MCF 10A (cell line): Measurements from ENCODE around the gene MPC1. TPM values are rescaled to one million over a fixed set of nuclear protein-coding genes. Genes with fewer than 3 reads are reported as not detected.
"Not testable (repeated sequence)": the region's sequence is repeated elsewhere in the genome, so short reads cannot be mapped to it uniquely, and the experiment has no call there.

Experiments used
- BruUV-seq: library from RNA; stranded (reverse); fragments of 400-500 nt; replicated peaks from 2 replicates; lab custom pipeline; 2021; lab: Mats Ljungman, UMichigan
- CTCF ChIA-PET: fragments of 300-600 bp; sonication (Branson Sonifier 250); formaldehyde crosslinking; extraction: SDS; loops from one replicate; lab custom pipeline; 2021; ENCODE audit warnings: antibody characterized with exemption, inconsistent platforms; lab: Yijun Ruan, JAX
- POLR2A ChIA-PET: fragments of 300-600, 350-650 bp; sonication (Branson Sonifier 250); formaldehyde crosslinking; extraction: SDS; loops from one replicate; lab custom pipeline; 2020; ENCODE audit warnings: antibody characterized with exemption, inconsistent platforms; lab: Yijun Ruan, JAX
- DNase-seq: peaks from one replicate; pipeline ENCODE4 v3.0.0-alpha.2; 2018; ENCODE audit not compliant: unreplicated experiment
- H3K27ac Mint-ChIP-seq: one replicate; pipeline ENCODE4 v1.8.0; 2022; ENCODE audit warnings: mild to moderate bottlenecking, low read depth, mixed read lengths; ENCODE audit not compliant: unreplicated experiment
- H3K27me3 Mint-ChIP-seq: one replicate; pipeline ENCODE4 v1.8.0; 2022; ENCODE audit warnings: mixed read lengths; ENCODE audit not compliant: insufficient read depth, unreplicated experiment
- H3K36me3 Mint-ChIP-seq: one replicate; pipeline ENCODE4 v1.8.0; 2022; ENCODE audit warnings: mild to moderate bottlenecking, moderate library complexity, mixed read lengths; ENCODE audit not compliant: insufficient read depth, unreplicated experiment
- H3K4me1 Mint-ChIP-seq: one replicate; pipeline ENCODE4 v1.8.0; 2022; ENCODE audit warnings: mixed read lengths; ENCODE audit not compliant: insufficient read depth, unreplicated experiment
- H3K4me3 Mint-ChIP-seq: one replicate; pipeline ENCODE4 v1.8.0; 2022; ENCODE audit warnings: mild to moderate bottlenecking, moderate library complexity, mixed read lengths; ENCODE audit not compliant: unreplicated experiment
- H3K9me3 Mint-ChIP-seq: one replicate; pipeline ENCODE4 v1.8.0; 2022; ENCODE audit warnings: mixed read lengths; ENCODE audit not compliant: unreplicated experiment
- intact Hi-C: fragments of 100-400 bp; cut with micrococcal nuclease; formaldehyde crosslinking; loops from 2 replicates; pipeline ENCODE4 v1.14.1; 2022
- total RNA-seq: library from RNA; stranded (reverse); gene quantifications from 2 replicates; pipeline ENCODE4 v1.2.3, GENCODE V29; 2022
- TF ChIP-seq, protein P1 (sequence below): fragments of 200-600 bp; IDR thresholded peaks from one replicate; pipeline ENCODE4 v1.8.0; 2022; ENCODE audit warnings: antibody characterized with exemption, mild to moderate bottlenecking; ENCODE audit not compliant: unreplicated experiment

Gene MPC1
- total RNA-seq, 1 experiment from 2014 or later = 33.1 TPM

DNA sequence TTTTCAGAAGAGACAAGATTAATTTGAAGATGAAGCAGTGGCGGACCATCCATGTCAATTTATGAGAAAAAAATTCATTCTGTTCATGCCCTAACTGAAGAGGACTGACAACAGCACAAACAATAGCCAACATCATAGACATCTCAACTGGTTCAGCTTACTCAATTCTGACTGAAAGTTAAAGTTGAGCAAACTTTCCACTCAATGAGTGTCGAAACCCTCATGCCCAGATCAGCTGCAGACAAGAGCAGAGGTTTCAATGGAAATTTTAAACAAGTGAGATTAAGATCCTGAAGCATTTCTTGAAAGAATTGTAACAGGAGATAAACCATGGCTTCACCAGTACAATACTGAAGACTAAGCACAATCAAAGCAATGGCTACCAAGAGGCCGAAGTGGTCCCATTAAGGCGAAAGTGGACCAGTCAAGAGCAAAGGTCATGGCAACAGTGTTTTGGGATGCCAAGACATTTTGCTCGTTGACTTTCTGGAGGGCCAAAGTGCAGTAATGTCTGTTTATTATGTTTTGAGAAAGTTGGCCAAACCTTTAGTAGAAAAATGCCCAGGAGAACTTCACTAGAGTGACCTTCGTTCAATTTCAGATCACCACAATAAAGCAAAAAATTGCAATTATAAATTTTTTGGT is 34.3 kb downstream of the MPC1 start:
- Mint-ChIP-seq H3K36me3 (peaks cover 7% of the 10 kb centered on the region), H3K27ac (no peak overlapping the region), H3K4me3 (no peak overlapping the region), H3K4me1 (no peaks in the 10 kb centered on the region), H3K27me3 (peaks cover 8% of the 10 kb centered on the region), H3K9me3 (no peaks in the 10 kb centered on the region)
- intact Hi-C loops = no loop called here
- POLR2A ChIA-PET = interaction anchor here (0.6 to 0.8 kb wide), 2 partner anchors 12 to 33 kb away, joined by 3 read pairs; no protein-coding TSS in a partner anchor
- no TSS peak for BruUV-seq
- TF ChIP-seq, protein P1, sequence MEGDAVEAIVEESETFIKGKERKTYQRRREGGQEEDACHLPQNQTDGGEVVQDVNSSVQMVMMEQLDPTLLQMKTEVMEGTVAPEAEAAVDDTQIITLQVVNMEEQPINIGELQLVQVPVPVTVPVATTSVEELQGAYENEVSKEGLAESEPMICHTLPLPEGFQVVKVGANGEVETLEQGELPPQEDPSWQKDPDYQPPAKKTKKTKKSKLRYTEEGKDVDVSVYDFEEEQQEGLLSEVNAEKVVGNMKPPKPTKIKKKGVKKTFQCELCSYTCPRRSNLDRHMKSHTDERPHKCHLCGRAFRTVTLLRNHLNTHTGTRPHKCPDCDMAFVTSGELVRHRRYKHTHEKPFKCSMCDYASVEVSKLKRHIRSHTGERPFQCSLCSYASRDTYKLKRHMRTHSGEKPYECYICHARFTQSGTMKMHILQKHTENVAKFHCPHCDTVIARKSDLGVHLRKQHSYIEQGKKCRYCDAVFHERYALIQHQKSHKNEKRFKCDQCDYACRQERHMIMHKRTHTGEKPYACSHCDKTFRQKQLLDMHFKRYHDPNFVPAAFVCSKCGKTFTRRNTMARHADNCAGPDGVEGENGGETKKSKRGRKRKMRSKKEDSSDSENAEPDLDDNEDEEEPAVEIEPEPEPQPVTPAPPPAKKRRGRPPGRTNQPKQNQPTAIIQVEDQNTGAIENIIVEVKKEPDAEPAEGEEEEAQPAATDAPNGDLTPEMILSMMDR = no peak
- CTCF ChIA-PET = no interaction called here
- no peak for DNase-seq

DNA sequence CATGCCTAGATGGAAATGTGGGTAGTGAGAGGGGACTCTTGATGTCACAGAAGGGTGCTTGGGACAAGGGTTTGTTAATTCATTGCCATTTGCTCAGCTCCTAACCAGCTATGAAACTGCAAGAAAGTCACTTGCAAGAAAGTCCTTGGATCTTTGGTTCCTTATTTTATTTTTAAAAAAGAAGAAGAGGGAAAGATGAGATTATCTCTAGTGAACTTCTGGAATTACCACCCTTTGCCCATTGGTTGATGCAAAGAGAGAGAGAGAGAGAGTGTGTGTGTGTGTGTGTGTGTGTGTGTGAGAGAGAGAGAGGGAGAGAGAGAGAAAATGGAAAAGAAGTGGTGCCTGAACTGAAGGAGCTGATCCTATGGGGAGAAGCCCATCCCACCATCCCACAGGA is 35.8 kb downstream of the MPC1 start:
- TF ChIP-seq, protein P1 = no peak
- H3K27ac Mint-ChIP-seq = no peak overlapping the region
- intact Hi-C loops = no loop called here
- H3K36me3 Mint-ChIP-seq = peaks cover 7% of the 10 kb centered on the region
- CTCF ChIA-PET = interaction anchor here (0.8 kb wide), 1 partner anchor 37 kb away, joined by 4 read pairs; no protein-coding TSS in a partner anchor
- H3K4me1 Mint-ChIP-seq = no peaks in the 10 kb centered on the region
- BruUV-seq = no TSS peak
- H3K27me3 Mint-ChIP-seq = peaks cover 7% of the 10 kb centered on the region
- no peak for DNase-seq
- H3K4me3 Mint-ChIP-seq = no peak overlapping the region
- POLR2A ChIA-PET = interaction anchor here (1.0 to 1.4 kb wide), 2 partner anchors 11 to 14 kb away, joined by 3 to 5 read pairs; no protein-coding TSS in a partner anchor
- no peaks in the 10 kb centered on the region for H3K9me3 Mint-ChIP-seq

DNA sequence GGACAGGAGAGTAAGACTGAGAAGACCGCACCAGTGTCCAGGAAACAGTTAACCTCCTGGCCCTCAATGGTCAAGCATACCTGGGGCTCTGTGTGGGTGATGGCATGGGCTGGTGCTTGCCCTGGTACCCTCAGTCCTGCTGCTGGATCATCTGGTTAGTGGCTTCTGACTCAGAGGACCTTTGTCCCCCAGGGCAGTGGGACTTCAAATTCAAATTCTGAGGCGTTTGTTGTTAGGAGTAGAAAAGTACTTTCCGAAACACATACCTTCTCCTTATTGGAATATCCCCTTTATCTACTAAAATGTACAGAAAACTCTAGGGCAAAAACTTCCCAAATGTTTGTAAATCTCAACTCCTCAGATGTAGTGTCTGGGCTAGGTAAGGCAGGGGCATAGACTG is 36.3 kb downstream of the MPC1 start:
- Mint-ChIP-seq H3K36me3 (peaks cover 7% of the 10 kb centered on the region), H3K27ac (no peak overlapping the region), H3K9me3 (no peaks in the 10 kb centered on the region), H3K27me3 (peaks cover 1% of the 10 kb centered on the region), H3K4me1 (no peaks in the 10 kb centered on the region), H3K4me3 (no peak overlapping the region)
- no peak for DNase-seq
- intact Hi-C loops = no loop called here
- TF ChIP-seq, protein P1 = no peak
- BruUV-seq = no TSS peak
- ChIA-PET CTCF (interaction anchor here (0.8 kb wide), 1 partner anchor 38 kb away, joined by 4 read pairs; no protein-coding TSS in a partner anchor), POLR2A (interaction anchor here (1.0 to 1.4 kb wide), 2 partner anchors 11 to 14 kb away, joined by 3 to 5 read pairs; no protein-coding TSS in a partner anchor)

DNA sequence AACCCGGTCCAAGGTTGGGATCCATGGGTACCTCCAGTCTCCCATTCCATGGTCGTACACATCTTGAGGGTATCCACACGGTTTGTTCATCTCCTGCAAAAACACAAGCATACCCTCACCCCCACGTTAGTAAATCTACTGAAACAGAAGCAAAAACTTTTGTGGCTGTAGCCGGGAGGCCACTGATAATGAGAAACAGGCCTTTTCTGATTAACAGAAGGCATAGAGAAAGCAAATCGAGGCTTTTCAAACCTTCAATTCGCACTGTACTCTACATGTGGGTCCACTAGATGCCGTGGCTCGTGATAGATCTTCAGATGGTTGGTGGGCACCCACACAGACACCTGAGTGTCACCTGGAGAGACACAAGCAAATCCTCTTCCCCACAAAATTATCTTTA is 37.1 kb downstream of the MPC1 start:
- H3K27ac Mint-ChIP-seq, H3K9me3 Mint-ChIP-seq, BruUV-seq, DNase-seq, H3K36me3 Mint-ChIP-seq, POLR2A ChIA-PET, H3K4me1 Mint-ChIP-seq, intact Hi-C loops, H3K27me3 Mint-ChIP-seq, H3K4me3 Mint-ChIP-seq: not testable (repeated sequence)
- CTCF ChIA-PET = interaction anchor here (0.6 to 2.1 kb wide), 2 partner anchors 36 to 651 kb away, joined by 3 to 8 read pairs; no protein-coding TSS in a partner anchor

DNA sequence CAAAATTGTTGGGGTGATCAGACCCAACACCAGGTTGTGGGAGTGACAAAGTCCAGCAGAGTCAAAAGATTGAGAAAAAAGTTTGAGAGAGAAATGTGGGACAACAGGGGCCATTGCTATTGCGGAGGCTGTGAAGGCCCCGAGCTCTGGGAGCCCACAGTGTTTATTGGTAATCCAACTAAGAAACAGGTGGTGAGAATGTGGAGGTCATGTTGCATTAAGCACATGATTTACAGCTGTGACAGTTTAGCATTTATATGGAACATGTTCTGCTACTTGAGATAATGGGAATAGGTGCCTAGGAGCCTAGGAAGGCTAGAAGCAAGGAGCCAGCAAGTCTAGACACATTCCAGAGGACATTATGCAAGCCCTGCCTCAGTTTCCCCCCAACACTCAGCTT is 37.8 kb downstream of the MPC1 start:
- POLR2A ChIA-PET = interaction anchor here (4.5 kb wide), 1 partner anchor 36 kb away, joined by 37 read pairs; no protein-coding TSS in a partner anchor
- H3K27ac Mint-ChIP-seq, H3K27me3 Mint-ChIP-seq, DNase-seq, intact Hi-C loops, H3K36me3 Mint-ChIP-seq, BruUV-seq, H3K4me3 Mint-ChIP-seq, H3K4me1 Mint-ChIP-seq, H3K9me3 Mint-ChIP-seq: not testable (repeated sequence)
- CTCF ChIA-PET = interaction anchor here (0.6 to 2.1 kb wide), 4 partner anchors 34 to 652 kb away, joined by 3 to 8 read pairs (median 4); no protein-coding TSS in a partner anchor
